SKM-1 treated with dmso at 0.1 percent for 144 hours (cell line): ENCODE measurements around the gene TTBK1.

Experiments
- DNase-seq: peaks from one replicate; lab custom pipeline; 2025; ENCODE audit not compliant: unreplicated experiment; lab: John Stamatoyannopoulos, UW

The TTBK1 gene

GRCh38 chr6:43285832-43286231, 42.6 kb downstream of the TTBK1 start:
- DNase-seq = no peak

- DNase-seq = no peak
Observed at GRCh38 chr6:43286456-43286979, 43.2 kb downstream of the TTBK1 start.

- no peak for DNase-seq
Observed at GRCh38 chr6:43286980-43287716, 43.9 kb downstream of the TTBK1 start.

- no peak for DNase-seq
Observed at GRCh38 chr6:43287717-43288679, 44.7 kb downstream of the TTBK1 start.

GRCh38 chr6:43290339-43290904, 47.1 kb downstream of the TTBK1 start:
- DNase-seq = no peak

GRCh38 chr6:43290905-43291355, 47.6 kb downstream of the TTBK1 start:
- DNase-seq = no peak

- DNase-seq = no peak
Observed at GRCh38 chr6:43291708-43292107, 48.4 kb downstream of the TTBK1 start.

- DNase-seq = no peak
Observed at GRCh38 chr6:43292341-43292740, 49.1 kb downstream of the TTBK1 start.

- DNase-seq = no peak
Observed at GRCh38 chr6:43292763-43293318, 49.6 kb downstream of the TTBK1 start.

- no peak for DNase-seq
Observed at GRCh38 chr6:43293698-43294097, 50.4 kb downstream of the TTBK1 start.

- no peak for DNase-seq
Observed at GRCh38 chr6:43294536-43294935, 51.3 kb downstream of the TTBK1 start.

- no peak for DNase-seq
Observed at GRCh38 chr6:43295456-43295855, 52.2 kb downstream of the TTBK1 start.

- DNase-seq = no peak
Observed at GRCh38 chr6:43296780-43297497, 53.7 kb downstream of the TTBK1 start.

GRCh38 chr6:43297644-43298564, 54.6 kb downstream of the TTBK1 start, which contains the start of gene SLC22A7:
Gene SLC22A7, plus strand, starts transcription at chr6:43298260. Its CDS starts 99 bp downstream, at chr6:43298359.
- DNase-seq = no peak

GRCh38 chr6:43298565-43299337, 55.5 kb downstream of the TTBK1 start:
- no peak for DNase-seq

GRCh38 chr6:43299338-43300293, 56.3 kb downstream of the TTBK1 start:
- DNase-seq = no peak
